Lung (tissue), 12 donors: ENCODE measurements around the gene PTGR2. TPM values are rescaled to one million over a fixed set of nuclear protein-coding genes. Genes with fewer than 3 reads are reported as not detected.

Experiments
- ATAC-seq: fragments of 200-7000 bp; cut with Tn5 transposase; one replicate; pipeline ENCODE4 v1.9.1; 2020; ENCODE audit warnings: moderate number of reproducible peaks; ENCODE audit not compliant: insufficient read depth, low FRiP score
- DNase-seq, 3 donors: peaks; one replicate each; pipeline ENCODE4 v3.0.0-alpha.2; 2013 to 2017
- H3K27ac ChIP-seq, 2 donors: one replicate each; pipeline ENCODE4 v1.5.1; 2013; ENCODE audit warnings: mild to moderate bottlenecking in 2 of 2, moderate library complexity in 2 of 2, control low read depth in 1 of 2, inconsistent platforms in 1 of 2, low read depth in 1 of 2, low read length in 1 of 2
- H3K27me3 ChIP-seq, 3 donors: one replicate each; pipeline ENCODE4 v1.5.1; 2013; ENCODE audit warnings: low read length in 2 of 3; ENCODE audit not compliant: control insufficient read depth in 3 of 3, insufficient read depth in 3 of 3
- H3K36me3 ChIP-seq, 4 donors: one replicate each; pipeline ENCODE4 v1.5.1; 2013; ENCODE audit warnings: low read length in 4 of 4, mild to moderate bottlenecking in 1 of 4, moderate library complexity in 1 of 4; ENCODE audit not compliant: control insufficient read depth in 4 of 4, insufficient read depth in 4 of 4
- H3K4me1 ChIP-seq, 5 donors: one replicate each; pipeline ENCODE4 v1.5.1; 2013; ENCODE audit warnings: low read length in 5 of 5, mild to moderate bottlenecking in 2 of 5, moderate library complexity in 1 of 5; ENCODE audit not compliant: control insufficient read depth in 5 of 5, insufficient read depth in 5 of 5
- H3K4me3 ChIP-seq: one replicate; pipeline ENCODE4 v1.5.1; 2013; ENCODE audit warnings: mild to moderate bottlenecking, control low read depth, moderate library complexity
- H3K9ac ChIP-seq, 2 donors: one replicate each; pipeline ENCODE4 v1.5.1; 2013; ENCODE audit warnings: low read length in 2 of 2, control low read depth in 1 of 2; ENCODE audit not compliant: insufficient read depth in 1 of 2
- H3K9me3 ChIP-seq, 4 donors: one replicate each; pipeline ENCODE4 v1.5.1; 2013; ENCODE audit warnings: low read length in 3 of 4, mild to moderate bottlenecking in 1 of 4, moderate library complexity in 1 of 4; ENCODE audit not compliant: control insufficient read depth in 4 of 4, insufficient read depth in 3 of 4
- CTCF ChIP-seq: IDR thresholded peaks from 2 replicates; pipeline ENCODE4 v1.5.1; 2012; ENCODE audit warnings: mild to moderate bottlenecking; ENCODE audit errors: control extremely low read depth, extremely low read depth
- WGBS, 2 donors: extraction: QIAGEN DNeasy Blood & Tissue Kit; methylation state at CpG; one replicate each; pipeline ENCODE4 v1.1.7; 2013; 5-methylcytosine and 5-hydroxymethylcytosine counted together
- polyA plus RNA-seq, 2 donors: library from polyadenylated mRNA; stranded (reverse); fragments of 200-250 nt; gene quantifications; one replicate each; pipeline ENCODE4 v1.2.1, GENCODE V29; 2013
- total RNA-seq, 2 donors: library from RNA; depleted of rRNA in 1 of 2; stranded (reverse); fragments of >200 nt in 1 of 2; gene quantifications; one replicate each; pipeline ENCODE4 v1.2.1, GENCODE V29; 2014 to 2021
- donor health status: control.
- donor health status: control.
- donor health status: Bipolar disorder and iron deficiency.
- donor health status: healthy.
- donor health status: DM: yes; HTN: yes; CAD: no.

PTGR2 gene
- total and polyA plus RNA-seq, 4 donors: 5.7 to 13.9 (median 9.6) TPM

- no peak overlapping the region for H3K27ac ChIP-seq
- H3K27me3 ChIP-seq: no peaks in the 10 kb centered on the region
- no peak overlapping the region for H3K9ac ChIP-seq
- no peak for TF ChIP-seq CTCF
- ATAC-seq: no peak
- H3K9me3 ChIP-seq: no peaks in the 10 kb centered on the region
- H3K36me3 ChIP-seq: no peaks in the 10 kb centered on the region
- no peak overlapping the region for H3K4me3 ChIP-seq
- WGBS, 2 donors: 78 to 81% methylated on average over 4 of the region's 4 CpGs
- DNase-seq: peak in 2 of 3 donors; percentile 25 to 32
- H3K4me1 ChIP-seq: peaks cover 0 to 16% (median 0%) of the 10 kb centered on the region in 5 donors
Observed at GRCh38 chr14:73814153-73814552, 37.5 kb upstream of the PTGR2 start.

GRCh38 chr14:73815849-73816248 lies 35.8 kb upstream of the PTGR2 start:
- no peak for TF ChIP-seq CTCF
- DNase-seq: no peak
- Histone ChIP-seq H3K4me1 (peaks cover 0 to 9% (median 0%) of the 10 kb centered on the region in 5 donors), H3K9me3 (no peaks in the 10 kb centered on the region), H3K27me3 (no peaks in the 10 kb centered on the region), H3K9ac (no peak overlapping the region), H3K4me3 (no peak overlapping the region), H3K27ac (no peak overlapping the region), H3K36me3 (no peaks in the 10 kb centered on the region)
- WGBS, 2 donors: 82 to 88% methylated on average over 4 of the region's 5 CpGs
- no peak for ATAC-seq

GRCh38 chr14:73816393-73816816 lies 35.2 kb upstream of the PTGR2 start:
- no peak overlapping the region for H3K27ac ChIP-seq
- no peaks in the 10 kb centered on the region for H3K9me3 ChIP-seq
- no peak for ATAC-seq
- TF ChIP-seq CTCF: no peak
- no peaks in the 10 kb centered on the region for H3K27me3 ChIP-seq
- 72 to 77% methylated on average over 4 of the region's 4 CpGs for WGBS, 2 donors
- H3K4me1 ChIP-seq: peaks cover 0 to 9% (median 0%) of the 10 kb centered on the region in 5 donors
- no peak overlapping the region for H3K4me3 ChIP-seq
- peak; percentile 40 to 81 (median 60) for DNase-seq
- no peaks in the 10 kb centered on the region for H3K36me3 ChIP-seq
- no peak overlapping the region for H3K9ac ChIP-seq

GRCh38 chr14:73817020-73817655 lies 34.5 kb upstream of the PTGR2 start:
- H3K36me3 ChIP-seq: no peaks in the 10 kb centered on the region
- no peak for TF ChIP-seq CTCF
- no peak overlapping the region for H3K4me3 ChIP-seq
- no peaks in the 10 kb centered on the region for H3K9me3 ChIP-seq
- no peak for DNase-seq
- ATAC-seq: no peak
- H3K27me3 ChIP-seq: no peaks in the 10 kb centered on the region
- H3K9ac ChIP-seq: no peak overlapping the region
- 93 to 94% methylated on average over 7 of the region's 7 CpGs for WGBS, 2 donors
- H3K4me1 ChIP-seq: peaks cover 0 to 9% (median 0%) of the 10 kb centered on the region in 5 donors
- no peak overlapping the region for H3K27ac ChIP-seq
